HepG2 (cell line): ENCODE measurements around the gene TAS1R1. TPM values are rescaled to one million over a fixed set of nuclear protein-coding genes. Genes with fewer than 3 reads are reported as not detected.

ENCODE experiments used
- ATAC-seq: fragments of 200-7000 bp; cut with Tn5 transposase; 3 replicates; pipeline ENCODE4 v1.9.1; 2020; ENCODE audit warnings: mild to moderate bottlenecking, moderate library complexity
- BruUV-seq: library from RNA; stranded (reverse); fragments of 400-500 nt; replicated peaks from 2 replicates; lab custom pipeline; 2021; lab: Mats Ljungman, UMichigan
- CTCF ChIA-PET: fragments of 300-600 bp; formaldehyde crosslinking; extraction: SDS; loops from one replicate; lab custom pipeline; 2021; ENCODE audit warnings: low total read pairs, inconsistent platforms, low intra/inter-chr PET ratio; lab: Yijun Ruan, JAX
- POLR2A ChIA-PET: fragments of 350-600 bp; sonication (Branson Sonifier 250); formaldehyde crosslinking; loops from one replicate; lab custom pipeline; 2020; ENCODE audit warnings: antibody characterized with exemption, inconsistent platforms; lab: Yijun Ruan, JAX
- DNase-seq: peaks from one replicate; pipeline ENCODE4 v3.0.0-alpha.2; 2015; ENCODE audit warnings: low spot score
- FAIRE-seq: peaks from 3 replicates; lab custom pipeline; 2011; peaks lifted over from hg19 to GRCh38; lab: Jason Lieb, UNC
- H2AFZ ChIP-seq: one replicate; pipeline ENCODE4 v1.6.1; 2011; ENCODE audit warnings: low read length, inconsistent platforms
- H3K27ac ChIP-seq: fragments of 300-600 bp; 3 replicates; pipeline ENCODE4 v1.8.0; 2011; ENCODE audit warnings: mixed run types, mild to moderate bottlenecking, mixed read lengths, low read length, inconsistent platforms; ENCODE audit not compliant: insufficient read depth; ENCODE audit errors: extremely low read length
- H3K27me3 ChIP-seq, 2 experiments: fragments of 200-600 bp in 1 of 2; 2 replicates in 1 of 2; 3 replicates in 1 of 2; pipeline versions ENCODE4 v1.6.0 to v1.8.0; 2011; ENCODE audit warnings: low read length in 2 of 2, mild to moderate bottlenecking in 2 of 2, moderate library complexity in 2 of 2, inconsistent platforms in 1 of 2; ENCODE audit not compliant: insufficient read depth in 2 of 2, control insufficient read depth in 1 of 2
- H3K36me3 ChIP-seq, 2 experiments: fragments of 200-600 bp in 1 of 2; replicated peaks in 1 of 2; 2 replicates in 1 of 2; 3 replicates in 1 of 2; pipeline versions ENCODE4 v1.5.1 to v1.8.0; 2011; ENCODE audit warnings: low read length in 2 of 2, inconsistent platforms in 1 of 2; ENCODE audit not compliant: insufficient read depth in 2 of 2, control insufficient read depth in 1 of 2
- H3K4me1 ChIP-seq: 2 replicates; pipeline ENCODE4 v1.5.1; 2012; ENCODE audit warnings: low read length, inconsistent platforms; ENCODE audit not compliant: insufficient read depth
- H3K4me2 ChIP-seq: 2 replicates; pipeline ENCODE4 v1.6.0; 2011; ENCODE audit warnings: low read depth, low read length, inconsistent platforms
- H3K4me3 ChIP-seq, 3 experiments: fragments of 200-600 bp in 1 of 3; sonication (generic), shearing (Covaris generic) in 1 of 3; replicated peaks in 1 of 3; 2 replicates each; pipeline ENCODE4 v1.5.1; 2011 to 2016; ENCODE audit warnings: low read length in 3 of 3, inconsistent platforms in 2 of 3, low read depth in 2 of 3, mild to moderate bottlenecking in 2 of 3, control low read depth in 1 of 3, mixed read lengths in 1 of 3; ENCODE audit not compliant: insufficient read depth in 1 of 3
- H3K79me2 ChIP-seq: one replicate; pipeline ENCODE4 v1.6.1; 2011; ENCODE audit warnings: low read length, inconsistent platforms; ENCODE audit not compliant: insufficient read depth
- H3K9ac ChIP-seq: 2 replicates; pipeline ENCODE4 v1.6.0; 2011; ENCODE audit warnings: mild to moderate bottlenecking, low read depth, low read length, inconsistent platforms; ENCODE audit not compliant: insufficient read depth
- H3K9me3 ChIP-seq: 2 replicates; pipeline ENCODE4 v1.5.1; 2012; ENCODE audit warnings: mild to moderate bottlenecking, low read length
- H4K20me1 ChIP-seq: 2 replicates; pipeline ENCODE4 v1.6.0; 2011; ENCODE audit warnings: inconsistent platforms, mild to moderate bottlenecking, low read length, moderate library complexity; ENCODE audit not compliant: insufficient read depth
- GABPB1 ChIP-seq: IDR thresholded peaks from 2 replicates; pipeline ENCODE4 v1.6.1; 2016; ENCODE audit warnings: mild to moderate bottlenecking, missing genetic modification reagents, moderate library complexity, missing compliant biosample characterization
- HMG20B ChIP-seq: conservative IDR thresholded peaks from 2 replicates; pipeline ENCODE4 v1.6.1; 2016; ENCODE audit warnings: missing genetic modification reagents, missing compliant biosample characterization
- NFIB ChIP-seq: sonication (generic); formaldehyde crosslinking; IDR thresholded peaks from 2 replicates; pipeline ENCODE4 v1.9.0; 2021; ENCODE audit warnings: missing genetic modification reagents, mild to moderate bottlenecking, borderline replicate concordance
- U2AF2 ChIP-seq: fragments of 200-400 bp; formaldehyde crosslinking; IDR thresholded peaks from 2 replicates; pipeline ENCODE4 v1.6.1; 2017; ENCODE audit warnings: low read depth, mild to moderate bottlenecking, low read length
- ZMYM2 ChIP-seq: sonication (generic); formaldehyde crosslinking; IDR thresholded peaks from 2 replicates; pipeline ENCODE4 v1.8.0; 2022; ENCODE audit warnings: mild to moderate bottlenecking, missing genetic modification reagents
- ZNF263 ChIP-seq: sonication (generic); formaldehyde crosslinking; IDR thresholded peaks from 2 replicates; pipeline ENCODE4 v1.4.0; 2020; ENCODE audit warnings: missing genetic modification reagents
- ZNF543 ChIP-seq: sonication (generic); formaldehyde crosslinking; IDR thresholded peaks from 2 replicates; pipeline ENCODE4 v1.4.0; 2020; ENCODE audit warnings: mild to moderate bottlenecking, missing genetic modification reagents
- WGBS: methylation state at CpG from one replicate; pipeline ENCODE4 v1.1.6; 2017; ENCODE audit warnings: low lambda C conversion rate; 5-methylcytosine and 5-hydroxymethylcytosine counted together
- in situ Hi-C: cut with HindIII; loops from 2 replicates; pipeline ENCODE4 v1.10.0; 2017; ENCODE audit warnings: low pct_unique_long_range_greater_than_20kb; ENCODE audit not compliant: extremely low pct_ligation_motif_present
- intact Hi-C: fragments of 100-400 bp; cut with micrococcal nuclease; formaldehyde crosslinking; loops from one replicate; pipeline ENCODE4 v1.10.0; 2022; ENCODE audit not compliant: unreplicated experiment
- polyA plus RNA-seq, 8 experiments: library from polyadenylated mRNA; depleted of rRNA in 3 of 8; stranded (reverse) in 7 of 8; unstranded in 1 of 8; fragments of >200 nt; fragmentation: Illumina TruSeq in 4 of 8; extraction: Trizol in 4 of 8; gene quantifications; 2 replicates each; pipeline versions ENCODE4 v1.2.1 to v1.2.3, GENCODE V29; 2011 to 2016; ENCODE audit warnings: low read depth in 4 of 8, missing spikeins in 1 of 8, mixed read lengths in 1 of 8; ENCODE audit not compliant: insufficient read depth in 1 of 8
- total RNA-seq, 5 experiments: library from RNA; depleted of rRNA; stranded (reverse); fragments of >200 nt; fragmentation: Illumina TruSeq; extraction: Trizol; gene quantifications; 2 replicates each; pipeline ENCODE4 v1.2.3, GENCODE V29; 2016; ENCODE audit warnings: low read depth in 1 of 5
- TF ChIP-seq, protein P1 (sequence below): sonication (generic); formaldehyde crosslinking; IDR thresholded peaks from 2 replicates; pipeline ENCODE4 v1.4.0; 2020; ENCODE audit warnings: missing genetic modification reagents

TAS1R1 gene
- total and polyA plus RNA-seq, 2 of the 13 experiments (the other 11 are each of a cell fraction or from before 2014, with no cell fraction given), result 1.4 to 1.6 TPM

DNA sequence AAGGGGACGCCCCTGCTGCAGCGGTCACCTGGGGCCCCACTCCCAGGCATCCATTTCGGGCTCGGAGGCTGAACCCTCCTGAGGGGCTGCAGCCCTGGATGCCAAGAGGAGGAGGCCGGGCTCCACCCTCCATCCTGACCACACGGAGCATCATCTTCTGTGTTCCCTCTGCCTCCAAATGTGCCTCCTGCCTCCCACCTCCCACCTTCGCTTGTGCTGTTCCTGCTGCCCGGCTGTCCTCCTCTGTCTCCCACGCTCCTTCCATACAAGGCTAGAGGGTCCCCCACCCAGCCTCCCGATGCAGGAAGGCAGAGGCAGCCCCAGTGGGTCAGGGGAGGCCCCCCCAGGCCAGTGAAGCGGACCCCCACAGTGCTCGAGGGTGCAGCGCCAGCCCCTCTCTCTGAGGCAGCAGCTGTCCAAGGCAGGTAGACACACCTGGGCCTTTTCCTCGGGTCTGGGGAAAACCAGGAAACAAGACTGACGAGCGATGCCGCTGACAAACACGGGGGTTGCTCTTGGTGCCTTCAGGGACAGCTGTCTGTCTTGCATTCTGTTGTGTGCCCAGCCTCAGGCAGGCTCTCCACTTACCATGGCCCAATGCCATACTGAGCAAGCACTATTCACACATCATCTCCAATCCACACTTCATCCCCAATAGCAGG lies 46.8 kb upstream of the TAS1R1 start:
- 36% methylated on average over 5 of the region's 18 CpGs for WGBS

More for the DNA sequence above, 46.8 kb upstream of the TAS1R1 start:
- FAIRE-seq (no peak), ATAC-seq (no peak), DNase-seq (no peak)
- H3K27ac ChIP-seq, result no peak overlapping the region
- TF ChIP-seq, protein P1, sequence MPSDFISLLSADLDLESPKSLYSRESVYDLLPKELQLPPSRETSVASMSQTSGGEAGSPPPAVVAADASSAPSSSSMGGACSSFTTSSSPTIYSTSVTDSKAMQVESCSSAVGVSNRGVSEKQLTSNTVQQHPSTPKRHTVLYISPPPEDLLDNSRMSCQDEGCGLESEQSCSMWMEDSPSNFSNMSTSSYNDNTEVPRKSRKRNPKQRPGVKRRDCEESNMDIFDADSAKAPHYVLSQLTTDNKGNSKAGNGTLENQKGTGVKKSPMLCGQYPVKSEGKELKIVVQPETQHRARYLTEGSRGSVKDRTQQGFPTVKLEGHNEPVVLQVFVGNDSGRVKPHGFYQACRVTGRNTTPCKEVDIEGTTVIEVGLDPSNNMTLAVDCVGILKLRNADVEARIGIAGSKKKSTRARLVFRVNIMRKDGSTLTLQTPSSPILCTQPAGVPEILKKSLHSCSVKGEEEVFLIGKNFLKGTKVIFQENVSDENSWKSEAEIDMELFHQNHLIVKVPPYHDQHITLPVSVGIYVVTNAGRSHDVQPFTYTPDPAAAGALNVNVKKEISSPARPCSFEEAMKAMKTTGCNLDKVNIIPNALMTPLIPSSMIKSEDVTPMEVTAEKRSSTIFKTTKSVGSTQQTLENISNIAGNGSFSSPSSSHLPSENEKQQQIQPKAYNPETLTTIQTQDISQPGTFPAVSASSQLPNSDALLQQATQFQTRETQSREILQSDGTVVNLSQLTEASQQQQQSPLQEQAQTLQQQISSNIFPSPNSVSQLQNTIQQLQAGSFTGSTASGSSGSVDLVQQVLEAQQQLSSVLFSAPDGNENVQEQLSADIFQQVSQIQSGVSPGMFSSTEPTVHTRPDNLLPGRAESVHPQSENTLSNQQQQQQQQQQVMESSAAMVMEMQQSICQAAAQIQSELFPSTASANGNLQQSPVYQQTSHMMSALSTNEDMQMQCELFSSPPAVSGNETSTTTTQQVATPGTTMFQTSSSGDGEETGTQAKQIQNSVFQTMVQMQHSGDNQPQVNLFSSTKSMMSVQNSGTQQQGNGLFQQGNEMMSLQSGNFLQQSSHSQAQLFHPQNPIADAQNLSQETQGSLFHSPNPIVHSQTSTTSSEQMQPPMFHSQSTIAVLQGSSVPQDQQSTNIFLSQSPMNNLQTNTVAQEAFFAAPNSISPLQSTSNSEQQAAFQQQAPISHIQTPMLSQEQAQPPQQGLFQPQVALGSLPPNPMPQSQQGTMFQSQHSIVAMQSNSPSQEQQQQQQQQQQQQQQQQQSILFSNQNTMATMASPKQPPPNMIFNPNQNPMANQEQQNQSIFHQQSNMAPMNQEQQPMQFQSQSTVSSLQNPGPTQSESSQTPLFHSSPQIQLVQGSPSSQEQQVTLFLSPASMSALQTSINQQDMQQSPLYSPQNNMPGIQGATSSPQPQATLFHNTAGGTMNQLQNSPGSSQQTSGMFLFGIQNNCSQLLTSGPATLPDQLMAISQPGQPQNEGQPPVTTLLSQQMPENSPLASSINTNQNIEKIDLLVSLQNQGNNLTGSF, result no peak
- TF ChIP-seq ZMYM2 (CRISPR knock-in tag) (no peak), HMG20B (CRISPR knock-in tag) (no peak), GABPB1 (CRISPR knock-in tag) (no peak), U2AF2 (no peak), ZNF543 (CRISPR knock-in tag) (no peak), NFIB (no peak), ZNF263 (CRISPR knock-in tag) (no peak)
- H3K36me3 ChIP-seq, result no peaks in the 10 kb centered on the region
- no peaks in the 10 kb centered on the region for H3K9me3 ChIP-seq
- H3K27me3 ChIP-seq, result peaks cover 23 to 49% of the 10 kb centered on the region in 2 experiments; a peak in 4 of 5 replicates
- BruUV-seq, result no TSS peak
- H3K4me3 ChIP-seq, result no peak overlapping the region
- no peak overlapping the region for H3K9ac ChIP-seq
- intact Hi-C loops, result no loop called here
- no peaks in the 10 kb centered on the region for H3K79me2 ChIP-seq
- H2AFZ ChIP-seq, result no peak overlapping the region
- peaks cover 70% of the 10 kb centered on the region for H3K4me1 ChIP-seq
- in situ Hi-C loops, result no loop called here
- ChIA-PET POLR2A (interaction anchor here (0.6 to 1.3 kb wide), 2 partner anchors 9 to 15 kb away, joined by 3 to 5 read pairs; no protein-coding TSS in a partner anchor), CTCF (no interaction called here)
- no peaks in the 10 kb centered on the region for H4K20me1 ChIP-seq
- no peak overlapping the region for H3K4me2 ChIP-seq
